Uterus (tissue), 2 donors: ENCODE data around the gene FOXQ1.

Experiments used
- POLR2A ChIP-seq, 2 donors: fragments of 450-650 bp; IDR thresholded peaks; one replicate each; pipeline ENCODE4 v1.6.1; 2016; ENCODE audit warnings: antibody characterized with exemption in 2 of 2, mild to moderate bottlenecking in 1 of 2, moderate library complexity in 1 of 2
- TF ChIP-seq, protein P1 (sequence below), 4 experiments: fragments of 200-600 bp in 2 of 4; fragments of 450-650 bp in 2 of 4; sonication (generic) in 2 of 4; IDR thresholded peaks; one replicate each; pipeline ENCODE4 v1.5.1; 2016 to 2019; ENCODE audit warnings: antibody characterized with exemption in 4 of 4, mild to moderate bottlenecking in 2 of 4, moderate library complexity in 1 of 4

DNA sequence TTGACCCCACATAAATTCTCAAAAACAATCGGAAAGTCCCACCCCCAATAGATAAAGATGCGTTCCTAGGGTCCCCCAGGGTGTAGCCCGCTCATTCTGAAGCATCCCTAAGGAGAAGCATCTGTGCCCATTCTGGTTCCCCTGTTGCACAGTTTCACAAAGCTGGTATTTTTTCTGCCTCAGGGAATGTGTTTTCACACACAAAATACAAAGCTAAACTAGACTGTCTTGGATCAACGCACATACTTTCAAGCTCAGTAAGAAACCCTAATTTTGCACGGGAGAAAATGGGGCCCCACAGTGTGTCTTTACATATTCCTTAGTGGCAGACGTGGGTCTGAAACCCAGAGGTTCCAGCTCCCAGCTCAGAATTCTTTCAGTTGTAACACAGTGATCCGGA, 6.1 kb downstream of the FOXQ1 start:
- TF ChIP-seq, protein P1, sequence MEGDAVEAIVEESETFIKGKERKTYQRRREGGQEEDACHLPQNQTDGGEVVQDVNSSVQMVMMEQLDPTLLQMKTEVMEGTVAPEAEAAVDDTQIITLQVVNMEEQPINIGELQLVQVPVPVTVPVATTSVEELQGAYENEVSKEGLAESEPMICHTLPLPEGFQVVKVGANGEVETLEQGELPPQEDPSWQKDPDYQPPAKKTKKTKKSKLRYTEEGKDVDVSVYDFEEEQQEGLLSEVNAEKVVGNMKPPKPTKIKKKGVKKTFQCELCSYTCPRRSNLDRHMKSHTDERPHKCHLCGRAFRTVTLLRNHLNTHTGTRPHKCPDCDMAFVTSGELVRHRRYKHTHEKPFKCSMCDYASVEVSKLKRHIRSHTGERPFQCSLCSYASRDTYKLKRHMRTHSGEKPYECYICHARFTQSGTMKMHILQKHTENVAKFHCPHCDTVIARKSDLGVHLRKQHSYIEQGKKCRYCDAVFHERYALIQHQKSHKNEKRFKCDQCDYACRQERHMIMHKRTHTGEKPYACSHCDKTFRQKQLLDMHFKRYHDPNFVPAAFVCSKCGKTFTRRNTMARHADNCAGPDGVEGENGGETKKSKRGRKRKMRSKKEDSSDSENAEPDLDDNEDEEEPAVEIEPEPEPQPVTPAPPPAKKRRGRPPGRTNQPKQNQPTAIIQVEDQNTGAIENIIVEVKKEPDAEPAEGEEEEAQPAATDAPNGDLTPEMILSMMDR (IDR thresholded peaks at IDR 0.05), result no peak
- no peak for TF ChIP-seq POLR2A (IDR thresholded peaks at IDR 0.05)
